Esophagus squamous epithelium (tissue), 5 donors: Measurements from ENCODE around the gene PPM1F. TPM values are rescaled to one million over a fixed set of nuclear protein-coding genes. Genes with fewer than 3 reads are reported as not detected.

Source experiments
- DNase-seq: peaks from one replicate; lab custom pipeline; 2025; lab: John Stamatoyannopoulos, UW
- H3K27ac ChIP-seq, 4 donors: fragments of 200-600 bp; sonication (generic); one replicate each; pipeline ENCODE4 v1.5.1; 2016 to 2019; ENCODE audit warnings: mild to moderate bottlenecking in 1 of 4
- H3K27me3 ChIP-seq, 4 donors: fragments of 200-600 bp; sonication (generic); 1 replicate in 3 of 4; 2 replicates in 1 of 4; pipeline versions ENCODE4 v1.5.1 to v1.6.0; 2017 to 2021; ENCODE audit warnings: antibody characterized with exemption in 1 of 4
- H3K36me3 ChIP-seq, 3 donors: fragments of 200-600 bp; sonication (generic); one replicate each; pipeline ENCODE4 v1.5.1; 2016 to 2019
- H3K4me1 ChIP-seq, 3 donors: fragments of 200-600 bp; sonication (generic); one replicate each; pipeline ENCODE4 v1.5.1; 2017 to 2019
- H3K4me3 ChIP-seq, 4 donors: fragments of 200-600 bp; sonication (generic); 1 replicate in 3 of 4; 2 replicates in 1 of 4; pipeline ENCODE4 v1.5.1; 2016 to 2019; ENCODE audit warnings: mild to moderate bottlenecking in 2 of 4, moderate library complexity in 1 of 4
- H3K9me3 ChIP-seq, 3 donors: fragments of 200-600 bp; sonication (generic); one replicate each; pipeline ENCODE4 v1.5.1; 2016 to 2019
- POLR2A ChIP-seq, 4 donors: fragments of 450-650 bp; IDR thresholded peaks; one replicate each; pipeline ENCODE4 v1.6.1; 2017; ENCODE audit warnings: antibody characterized with exemption in 4 of 4, mild to moderate bottlenecking in 4 of 4, moderate library complexity in 3 of 4
- WGBS, 2 donors: methylation state at CpG; one replicate each; pipeline ENCODE4 v1.1.5; 2018; 5-methylcytosine and 5-hydroxymethylcytosine counted together
- intact Hi-C: fragments of 100-400 bp; cut with DNase I; formaldehyde crosslinking; loops from one replicate; pipeline ENCODE4 v1.15.0; 2022
- total RNA-seq, 4 donors: library from RNA; depleted of rRNA; stranded (reverse); fragments of >200 nt; gene quantifications; one replicate each; pipeline ENCODE4 v1.1.0, GENCODE V29; 2016
- TF ChIP-seq, protein P1 (sequence below), 6 experiments: fragments of 450-650 bp in 4 of 6; fragments of 200-600 bp in 2 of 6; sonication (generic) in 2 of 6; IDR thresholded peaks; one replicate each; pipeline ENCODE4 v1.5.1; 2016 to 2019; ENCODE audit warnings: antibody characterized with exemption in 6 of 6, mild to moderate bottlenecking in 4 of 6, moderate library complexity in 4 of 6
- donor health status: DM: yes; HTN: yes; CAD: no.

The PPM1F gene
- total RNA-seq, 4 donors from 2014 or later, result 22.2 to 39.7 (median 25.9) TPM

DNA sequence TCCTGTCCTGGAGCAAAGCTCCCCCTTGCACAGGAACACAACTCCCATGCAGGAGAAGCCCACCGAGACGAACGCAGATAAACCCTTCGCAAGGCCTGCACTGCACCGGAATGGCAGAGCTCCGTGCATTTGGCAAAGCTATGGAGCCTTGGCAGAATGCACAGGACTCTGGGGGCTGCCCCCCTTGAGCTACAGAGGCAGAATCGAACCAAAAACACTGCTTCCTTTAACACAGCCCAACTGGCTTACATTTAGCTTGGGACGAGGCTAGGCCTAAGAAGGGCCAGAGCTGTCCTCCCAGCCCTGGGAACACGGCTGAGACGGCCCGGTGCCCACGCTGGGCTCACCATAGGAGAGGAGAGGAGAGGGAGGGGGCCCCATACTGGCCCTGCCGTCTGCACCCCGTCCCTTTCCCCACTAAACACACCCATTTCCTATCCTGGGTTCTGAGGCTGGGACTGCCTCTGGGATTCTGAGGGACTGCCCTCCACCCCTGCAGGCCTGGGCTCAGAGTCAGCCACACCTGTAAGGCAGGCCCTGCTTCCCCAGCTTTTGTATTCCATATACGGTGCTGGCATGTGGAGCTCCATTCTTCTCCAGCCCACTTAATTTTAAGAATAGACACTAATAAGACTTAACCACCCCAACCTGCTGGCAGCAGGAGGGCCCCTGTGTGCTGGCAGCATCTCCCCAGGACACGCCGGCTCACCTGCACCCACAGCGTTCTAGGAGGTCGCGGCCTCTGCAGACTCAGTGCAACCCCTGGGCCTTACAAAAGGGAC lies 32.9 kb downstream of the PPM1F start:
- no peaks in the 10 kb centered on the region for H3K27me3 ChIP-seq
- no peaks in the 10 kb centered on the region for H3K9me3 ChIP-seq
- no peak overlapping the region for H3K27ac ChIP-seq
- intact Hi-C loops, result no loop called here
- TF ChIP-seq POLR2A (IDR thresholded peaks at IDR 0.05), result no peak
- TF ChIP-seq, protein P1, sequence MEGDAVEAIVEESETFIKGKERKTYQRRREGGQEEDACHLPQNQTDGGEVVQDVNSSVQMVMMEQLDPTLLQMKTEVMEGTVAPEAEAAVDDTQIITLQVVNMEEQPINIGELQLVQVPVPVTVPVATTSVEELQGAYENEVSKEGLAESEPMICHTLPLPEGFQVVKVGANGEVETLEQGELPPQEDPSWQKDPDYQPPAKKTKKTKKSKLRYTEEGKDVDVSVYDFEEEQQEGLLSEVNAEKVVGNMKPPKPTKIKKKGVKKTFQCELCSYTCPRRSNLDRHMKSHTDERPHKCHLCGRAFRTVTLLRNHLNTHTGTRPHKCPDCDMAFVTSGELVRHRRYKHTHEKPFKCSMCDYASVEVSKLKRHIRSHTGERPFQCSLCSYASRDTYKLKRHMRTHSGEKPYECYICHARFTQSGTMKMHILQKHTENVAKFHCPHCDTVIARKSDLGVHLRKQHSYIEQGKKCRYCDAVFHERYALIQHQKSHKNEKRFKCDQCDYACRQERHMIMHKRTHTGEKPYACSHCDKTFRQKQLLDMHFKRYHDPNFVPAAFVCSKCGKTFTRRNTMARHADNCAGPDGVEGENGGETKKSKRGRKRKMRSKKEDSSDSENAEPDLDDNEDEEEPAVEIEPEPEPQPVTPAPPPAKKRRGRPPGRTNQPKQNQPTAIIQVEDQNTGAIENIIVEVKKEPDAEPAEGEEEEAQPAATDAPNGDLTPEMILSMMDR (IDR thresholded peaks at IDR 0.05), result no peak
- peaks cover 8 to 62% (median 9%) of the 10 kb centered on the region in 3 donors for H3K36me3 ChIP-seq
- peaks cover 0 to 21% (median 0%) of the 10 kb centered on the region in 3 donors for H3K4me1 ChIP-seq
- WGBS, 2 donors, result 62 to 72% methylated on average over 10 to 13 of the region's 20 CpGs
- no peak for DNase-seq
- H3K4me3 ChIP-seq, result no peak overlapping the region

DNA sequence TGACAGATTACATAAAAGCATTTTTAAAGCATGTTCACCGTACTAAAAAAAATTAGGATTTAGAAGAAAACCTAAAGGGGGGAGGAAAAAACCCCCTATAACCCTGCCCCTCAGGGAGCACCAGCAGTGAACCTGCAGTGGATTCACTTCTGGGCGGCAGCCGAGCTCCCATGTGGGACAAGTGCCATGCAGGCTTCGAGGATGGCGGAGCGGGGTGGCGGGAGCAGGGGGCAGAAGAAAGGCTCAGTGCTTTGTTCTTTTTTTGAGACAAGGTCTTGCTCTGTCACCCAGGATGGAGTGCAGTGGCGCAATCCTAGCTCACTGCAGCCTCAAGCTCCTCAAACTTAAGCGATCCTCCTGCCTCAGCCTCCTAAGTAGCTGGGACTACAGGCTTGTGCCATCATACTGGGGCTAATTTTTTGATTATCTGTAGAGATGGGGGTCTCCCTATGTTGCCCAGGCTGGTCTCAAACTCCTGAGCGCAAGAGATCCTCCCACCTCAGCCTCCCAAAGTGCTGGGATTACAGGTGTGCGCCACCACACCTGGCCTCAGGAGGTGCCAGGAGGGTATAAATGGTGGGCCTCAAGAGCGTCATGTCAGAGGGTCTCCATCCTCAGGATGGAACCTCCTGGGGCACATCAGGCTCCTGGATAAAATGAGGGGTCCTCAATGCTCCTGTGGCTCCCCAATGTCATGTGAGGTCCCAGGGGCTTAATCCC lies 34.0 kb downstream of the PPM1F start:
- Histone ChIP-seq H3K27me3 (no peaks in the 10 kb centered on the region), H3K36me3 (peaks cover 8 to 51% (median 9%) of the 10 kb centered on the region in 3 donors), H3K4me1 (peaks cover 0 to 21% (median 0%) of the 10 kb centered on the region in 3 donors), H3K9me3 (no peaks in the 10 kb centered on the region), H3K27ac (no peak overlapping the region), H3K4me3 (no peak overlapping the region)
- no peak for DNase-seq
- 88 to 96% methylated on average over 9 to 12 of the region's 12 CpGs for WGBS, 2 donors
- TF ChIP-seq, protein P1 (IDR thresholded peaks at IDR 0.05), result no peak
- no peak for TF ChIP-seq POLR2A (IDR thresholded peaks at IDR 0.05)
- intact Hi-C loops, result no loop called here

DNA sequence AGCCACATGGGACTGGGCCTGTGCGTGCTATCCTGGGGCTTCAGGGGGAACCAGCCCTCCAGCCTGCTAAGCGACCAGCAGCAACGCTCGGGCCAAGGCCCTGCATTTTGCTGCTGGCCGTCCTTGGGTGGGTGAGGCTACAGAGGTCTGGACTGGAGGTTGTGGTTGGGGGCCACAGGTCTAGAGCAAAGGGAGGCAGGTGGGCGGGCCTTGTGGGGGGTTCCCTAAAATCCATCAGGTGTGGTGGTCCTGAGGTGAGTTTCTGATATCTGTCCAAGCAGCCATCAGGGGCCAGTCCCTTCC lies 34.7 kb downstream of the PPM1F start:
- intact Hi-C loops, result no loop called here
- Histone ChIP-seq H3K27me3 (no peaks in the 10 kb centered on the region), H3K4me3 (no peak overlapping the region), H3K27ac (no peak overlapping the region), H3K4me1 (peaks cover 0 to 21% (median 0%) of the 10 kb centered on the region in 3 donors), H3K36me3 (peaks cover 3 to 44% (median 8%) of the 10 kb centered on the region in 3 donors), H3K9me3 (no peaks in the 10 kb centered on the region)
- no peak for DNase-seq
- no CpG with 5 or more reads among the region's 6 CpGs for WGBS, 2 donors
- TF ChIP-seq, protein P1 (IDR thresholded peaks at IDR 0.05), result no peak
- no peak for TF ChIP-seq POLR2A (IDR thresholded peaks at IDR 0.05)

DNA sequence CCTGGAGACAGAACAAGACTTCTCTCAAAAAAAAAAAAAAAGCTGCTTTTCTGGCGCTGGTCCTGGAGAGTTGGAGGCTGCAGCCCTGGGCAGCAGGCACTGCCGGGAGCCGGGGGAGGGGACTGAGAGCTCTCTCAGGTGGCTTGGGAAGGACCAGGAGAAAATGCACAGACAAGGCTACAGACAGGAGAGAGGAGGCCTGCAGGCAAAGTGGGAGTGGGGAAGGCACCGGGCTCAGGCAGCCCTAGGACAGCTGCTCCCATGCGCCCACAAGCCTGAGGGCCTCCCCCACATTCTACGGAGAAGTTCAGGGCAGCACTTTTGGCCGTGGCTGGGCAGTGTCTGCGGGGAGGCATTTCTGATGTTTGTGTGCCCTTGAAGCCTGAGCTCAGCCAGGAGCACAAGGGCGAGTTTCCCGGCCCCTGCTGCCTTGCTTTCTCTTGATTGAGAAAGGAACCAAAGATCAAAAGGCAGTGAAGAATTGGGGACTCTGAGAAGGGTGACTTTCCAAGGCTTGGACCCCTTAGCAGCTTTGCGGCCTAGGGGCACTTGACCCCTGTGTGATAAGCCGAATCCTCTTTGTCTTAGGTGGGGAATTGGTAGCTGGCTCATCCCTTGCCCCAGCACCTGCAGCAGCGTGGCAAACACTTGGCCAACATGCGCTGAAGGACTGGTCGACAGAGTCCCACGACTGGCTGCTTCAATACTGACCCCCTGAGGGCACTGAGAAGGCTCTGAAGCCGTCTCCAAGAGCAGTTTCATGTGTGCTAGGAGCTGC lies 35.3 kb downstream of the PPM1F start:
- H3K27ac ChIP-seq, result no peak overlapping the region
- no peak for TF ChIP-seq POLR2A (IDR thresholded peaks at IDR 0.05)
- TF ChIP-seq, protein P1 (IDR thresholded peaks at IDR 0.05), result no peak
- H3K36me3 ChIP-seq, result peaks cover 0 to 39% (median 4%) of the 10 kb centered on the region in 3 donors
- DNase-seq, result no peak
- peaks cover 0 to 21% (median 0%) of the 10 kb centered on the region in 3 donors for H3K4me1 ChIP-seq
- 33 to 46% methylated on average over 5 to 6 of the region's 17 CpGs for WGBS, 2 donors
- intact Hi-C loops, result no loop called here
- H3K27me3 ChIP-seq, result no peaks in the 10 kb centered on the region
- no peak overlapping the region for H3K4me3 ChIP-seq
- H3K9me3 ChIP-seq, result no peaks in the 10 kb centered on the region
